ENCODE data around the gene TBC1D7. TPM values are rescaled to one million over a fixed set of nuclear protein-coding genes. Genes with fewer than 3 reads are reported as not detected.

TBC1D7 gene
- polyA plus RNA-seq, 1 of the 3 experiments (the other 2 are of a cell fraction): 25.2 TPM

DNA sequence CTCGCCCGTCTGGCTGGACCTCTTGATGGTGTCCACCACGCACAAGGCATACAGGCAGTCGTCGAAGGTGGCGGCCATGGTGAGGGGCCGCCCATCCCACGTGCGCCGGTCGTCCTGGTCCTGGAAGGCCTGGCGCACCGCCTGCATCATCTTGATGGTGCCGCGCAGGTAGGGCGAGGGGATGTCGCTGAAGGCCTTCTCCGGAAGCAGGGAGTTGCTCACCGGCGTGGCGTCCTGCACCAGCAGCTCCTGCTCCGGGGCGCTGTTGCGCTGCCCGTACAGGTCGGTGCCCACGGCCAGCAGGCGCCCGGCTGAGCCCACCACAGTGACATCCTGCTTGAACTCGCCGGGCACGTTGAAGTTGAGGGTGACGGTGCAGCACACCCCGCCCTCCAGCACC is 36.5 kb upstream of the TBC1D7 start:
- ChIA-PET POLR2A (no interaction called here), CTCF (no interaction called here)
- no peak overlapping the region for H3K27ac ChIP-seq (ENCODE audit: low read depth in 2 of 2, low read length in 1 of 2)
- no peaks in the 10 kb centered on the region for H4K20me1 ChIP-seq (ENCODE audit: insufficient read depth)
- no peaks in the 10 kb centered on the region for H3K27me3 ChIP-seq (ENCODE audit: insufficient read depth)
- DNase-seq: no peak
- H3K9me3 ChIP-seq: no peaks in the 10 kb centered on the region
- H3K36me3 ChIP-seq (replicated peaks in 1 of 2; ENCODE audit: control insufficient read depth in 1 of 2, insufficient read depth in 2 of 2, low read length in 1 of 2): no peaks in the 10 kb centered on the region
- no peak overlapping the region for H3K4me2 ChIP-seq
- no peaks in the 10 kb centered on the region for H3K79me2 ChIP-seq (ENCODE audit: insufficient read depth)
- TF ChIP-seq FOXJ3 (CRISPR knock-in tag; IDR thresholded peaks at IDR 0.05): no peak
- no peak for TF ChIP-seq GABPA (IDR thresholded peaks at IDR 0.05; ENCODE audit: low read depth)
- TF ChIP-seq, protein P1, sequence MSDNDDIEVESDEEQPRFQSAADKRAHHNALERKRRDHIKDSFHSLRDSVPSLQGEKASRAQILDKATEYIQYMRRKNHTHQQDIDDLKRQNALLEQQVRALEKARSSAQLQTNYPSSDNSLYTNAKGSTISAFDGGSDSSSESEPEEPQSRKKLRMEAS (IDR thresholded peaks at IDR 0.05; ENCODE audit: low read depth): no peak
- TF ChIP-seq, protein P2, sequence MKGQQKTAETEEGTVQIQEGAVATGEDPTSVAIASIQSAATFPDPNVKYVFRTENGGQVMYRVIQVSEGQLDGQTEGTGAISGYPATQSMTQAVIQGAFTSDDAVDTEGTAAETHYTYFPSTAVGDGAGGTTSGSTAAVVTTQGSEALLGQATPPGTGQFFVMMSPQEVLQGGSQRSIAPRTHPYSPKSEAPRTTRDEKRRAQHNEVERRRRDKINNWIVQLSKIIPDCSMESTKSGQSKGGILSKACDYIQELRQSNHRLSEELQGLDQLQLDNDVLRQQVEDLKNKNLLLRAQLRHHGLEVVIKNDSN (IDR thresholded peaks at IDR 0.05; ENCODE audit: borderline replicate concordance, low read depth): no peak
- TF ChIP-seq, protein P3, sequence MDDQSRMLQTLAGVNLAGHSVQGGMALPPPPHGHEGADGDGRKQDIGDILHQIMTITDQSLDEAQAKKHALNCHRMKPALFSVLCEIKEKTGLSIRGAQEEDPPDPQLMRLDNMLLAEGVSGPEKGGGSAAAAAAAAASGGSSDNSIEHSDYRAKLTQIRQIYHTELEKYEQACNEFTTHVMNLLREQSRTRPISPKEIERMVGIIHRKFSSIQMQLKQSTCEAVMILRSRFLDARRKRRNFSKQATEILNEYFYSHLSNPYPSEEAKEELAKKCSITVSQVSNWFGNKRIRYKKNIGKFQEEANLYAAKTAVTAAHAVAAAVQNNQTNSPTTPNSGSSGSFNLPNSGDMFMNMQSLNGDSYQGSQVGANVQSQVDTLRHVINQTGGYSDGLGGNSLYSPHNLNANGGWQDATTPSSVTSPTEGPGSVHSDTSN (IDR thresholded peaks at IDR 0.05): no peak
- no peak for TF ChIP-seq MXI1 (IDR thresholded peaks at IDR 0.05; ENCODE audit: low read depth, low read length)
- no peak for TF ChIP-seq TCF12 (IDR thresholded peaks at IDR 0.05)
- no peak for TF ChIP-seq MEF2A (IDR thresholded peaks at IDR 0.05; ENCODE audit: borderline replicate concordance, low read depth)
- no peak for TF ChIP-seq TAF1 (IDR thresholded peaks at IDR 0.05; ENCODE audit: borderline replicate concordance, low read depth, low read length)
- TF ChIP-seq RAD21 (IDR thresholded peaks at IDR 0.05; ENCODE audit: low read length): no peak
- no peak for TF ChIP-seq NFIC (IDR thresholded peaks at IDR 0.05; ENCODE audit: borderline replicate concordance)
- TF ChIP-seq, protein P4, sequence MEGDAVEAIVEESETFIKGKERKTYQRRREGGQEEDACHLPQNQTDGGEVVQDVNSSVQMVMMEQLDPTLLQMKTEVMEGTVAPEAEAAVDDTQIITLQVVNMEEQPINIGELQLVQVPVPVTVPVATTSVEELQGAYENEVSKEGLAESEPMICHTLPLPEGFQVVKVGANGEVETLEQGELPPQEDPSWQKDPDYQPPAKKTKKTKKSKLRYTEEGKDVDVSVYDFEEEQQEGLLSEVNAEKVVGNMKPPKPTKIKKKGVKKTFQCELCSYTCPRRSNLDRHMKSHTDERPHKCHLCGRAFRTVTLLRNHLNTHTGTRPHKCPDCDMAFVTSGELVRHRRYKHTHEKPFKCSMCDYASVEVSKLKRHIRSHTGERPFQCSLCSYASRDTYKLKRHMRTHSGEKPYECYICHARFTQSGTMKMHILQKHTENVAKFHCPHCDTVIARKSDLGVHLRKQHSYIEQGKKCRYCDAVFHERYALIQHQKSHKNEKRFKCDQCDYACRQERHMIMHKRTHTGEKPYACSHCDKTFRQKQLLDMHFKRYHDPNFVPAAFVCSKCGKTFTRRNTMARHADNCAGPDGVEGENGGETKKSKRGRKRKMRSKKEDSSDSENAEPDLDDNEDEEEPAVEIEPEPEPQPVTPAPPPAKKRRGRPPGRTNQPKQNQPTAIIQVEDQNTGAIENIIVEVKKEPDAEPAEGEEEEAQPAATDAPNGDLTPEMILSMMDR (IDR thresholded peaks at IDR 0.05): no peak
- TF ChIP-seq TEAD4 (IDR thresholded peaks at IDR 0.05; ENCODE audit: borderline replicate concordance, insufficient read depth): no peak
- 86% methylated on average over 8 of the region's 34 CpGs for WGBS (ENCODE audit: low lambda C conversion rate)
- H3K9me2 ChIP-seq: no peaks in the 10 kb centered on the region
- H3K9ac ChIP-seq: no peak overlapping the region
- H3F3A ChIP-seq (replicated peaks; ENCODE audit: insufficient read depth): no peaks in the 10 kb centered on the region
- no peak overlapping the region for H2AFZ ChIP-seq (ENCODE audit: low read depth)
- no peak overlapping the region for H3K4me3 ChIP-seq (ENCODE audit: low read depth in 2 of 2, low read length in 1 of 2)
- peaks cover 0 to 13% of the 10 kb centered on the region in 2 experiments; a peak in 1 of 4 replicates for H3K4me1 ChIP-seq (ENCODE audit: control insufficient read depth in 1 of 2, insufficient read depth in 2 of 2, low read depth in 1 of 2, low read length in 1 of 2)

DNA sequence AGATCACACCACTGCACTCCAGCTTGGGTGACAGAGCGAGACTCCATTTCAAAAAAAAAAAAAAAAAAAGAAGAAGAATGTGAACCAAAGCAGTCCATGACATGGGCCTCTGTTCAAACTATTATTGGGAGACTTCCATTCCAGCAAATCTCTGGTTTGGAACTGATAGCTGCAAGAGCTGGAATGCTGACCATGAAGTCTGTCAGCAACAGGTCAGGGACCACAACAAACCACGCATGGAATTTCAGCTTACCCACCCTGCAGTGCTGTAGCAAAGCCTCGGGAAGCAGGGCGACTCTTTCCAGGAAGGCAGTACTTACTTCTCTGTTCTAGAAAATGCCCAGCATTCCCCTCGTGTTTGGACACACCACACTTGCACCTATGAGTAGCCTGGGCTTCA is 34.1 kb upstream of the TBC1D7 start:
- H3F3A ChIP-seq (replicated peaks; ENCODE audit: insufficient read depth): no peaks in the 10 kb centered on the region
- H3K27ac ChIP-seq (ENCODE audit: low read depth in 2 of 2, low read length in 1 of 2): no peak overlapping the region
- H4K20me1 ChIP-seq (ENCODE audit: insufficient read depth): no peaks in the 10 kb centered on the region
- no peak for DNase-seq
- H3K9me3 ChIP-seq: no peaks in the 10 kb centered on the region
- H3K9me2 ChIP-seq: no peaks in the 10 kb centered on the region
- POLR2A ChIA-PET: no interaction called here
- H3K9ac ChIP-seq: no peak overlapping the region
- H3K4me2 ChIP-seq: no peak overlapping the region
- no peaks in the 10 kb centered on the region for H3K79me2 ChIP-seq (ENCODE audit: insufficient read depth)
- no peak overlapping the region for H2AFZ ChIP-seq (ENCODE audit: low read depth)
- H3K4me1 ChIP-seq (ENCODE audit: control insufficient read depth in 1 of 2, insufficient read depth in 2 of 2, low read depth in 1 of 2, low read length in 1 of 2): peaks cover 3 to 4% of the 10 kb centered on the region in 2 experiments; a peak in 1 of 4 replicates
- no peaks in the 10 kb centered on the region for H3K27me3 ChIP-seq (ENCODE audit: insufficient read depth)
- TF ChIP-seq MEF2A (IDR thresholded peaks at IDR 0.05; ENCODE audit: borderline replicate concordance, low read depth) (no peak), JUND (IDR thresholded peaks at IDR 0.05) (no peak), FOXJ3 (CRISPR knock-in tag; IDR thresholded peaks at IDR 0.05) (no peak), TEAD4 (IDR thresholded peaks at IDR 0.05; ENCODE audit: borderline replicate concordance, insufficient read depth) (no peak)
- CTCF ChIA-PET: no interaction called here
- no peak overlapping the region for H3K4me3 ChIP-seq (ENCODE audit: low read depth in 2 of 2, low read length in 1 of 2)
- 86% methylated on average over 5 of the region's 5 CpGs for WGBS (ENCODE audit: low lambda C conversion rate)
- H3K36me3 ChIP-seq (replicated peaks in 1 of 2; ENCODE audit: control insufficient read depth in 1 of 2, insufficient read depth in 2 of 2, low read length in 1 of 2): no peaks in the 10 kb centered on the region

Measured in SK-N-SH (cell line).